ENCODE measurements around the gene OTULIN.

Gene OTULIN

GRCh38 chr5:14683906-14684455 is 19.5 kb downstream of the OTULIN start:
- Histone ChIP-seq H3K4me1 (ENCODE audit: control insufficient read depth, low read length) (peaks cover 41% of the 10 kb centered on the region), H3K9me2 (replicated peaks; ENCODE audit: control insufficient read depth, low read length) (no peaks in the 10 kb centered on the region), H3K27ac (ENCODE audit: low read depth, low read length) (peak overlapping the region; percentile 64), H3K4me2 (ENCODE audit: low read length) (peak overlapping the region; percentile 54; the same call in 1 of the 2 replicates), H3K36me3 (ENCODE audit: control insufficient read depth, low read length) (peaks cover 88% of the 10 kb centered on the region), H3K27me3 (ENCODE audit: control insufficient read depth, low read length) (no peaks in the 10 kb centered on the region), H4K20me1 (ENCODE audit: control insufficient read depth, insufficient read depth, low read depth, low read length) (no peaks in the 10 kb centered on the region; the same call in 1 of the 2 replicates), H3K9me3 (ENCODE audit: control insufficient read depth, insufficient read depth, low read length) (no peaks in the 10 kb centered on the region), H3F3A (ENCODE audit: control insufficient read depth, insufficient read depth) (peaks cover 16% of the 10 kb centered on the region), H3K4me3 (ENCODE audit: low read length) (no peak overlapping the region), H3K79me2 (ENCODE audit: control insufficient read depth, low read length) (peaks cover 47% of the 10 kb centered on the region)
- TF ChIP-seq CTCF (IDR thresholded peaks at IDR 0.05; ENCODE audit: low read depth, low read length, poor library complexity, severe bottlenecking) (no peak), EZH2phosphoT487 (IDR thresholded peaks at IDR 0.05; ENCODE audit: borderline replicate concordance, low read length) (no peak)

GRCh38 chr5:14684757-14685156 is 20.2 kb downstream of the OTULIN start:
- Histone ChIP-seq H3K36me3 (ENCODE audit: control insufficient read depth, low read length) (peaks cover 90% of the 10 kb centered on the region), H3K9me3 (ENCODE audit: control insufficient read depth, insufficient read depth, low read length) (no peaks in the 10 kb centered on the region), H3K79me2 (ENCODE audit: control insufficient read depth, low read length) (peaks cover 41% of the 10 kb centered on the region), H3F3A (ENCODE audit: control insufficient read depth, insufficient read depth) (peaks cover 16% of the 10 kb centered on the region), H3K27ac (ENCODE audit: low read depth, low read length) (peak overlapping the region; percentile 64), H3K4me2 (ENCODE audit: low read length) (peak overlapping the region; percentile 54), H4K20me1 (ENCODE audit: control insufficient read depth, insufficient read depth, low read depth, low read length) (no peaks in the 10 kb centered on the region; the same call in 1 of the 2 replicates), H3K9me2 (replicated peaks; ENCODE audit: control insufficient read depth, low read length) (no peaks in the 10 kb centered on the region), H3K4me3 (ENCODE audit: low read length) (no peak overlapping the region), H3K27me3 (ENCODE audit: control insufficient read depth, low read length) (no peaks in the 10 kb centered on the region), H3K4me1 (ENCODE audit: control insufficient read depth, low read length) (peaks cover 37% of the 10 kb centered on the region)
- TF ChIP-seq CTCF (IDR thresholded peaks at IDR 0.05; ENCODE audit: low read depth, low read length, poor library complexity, severe bottlenecking) (no peak), EZH2phosphoT487 (IDR thresholded peaks at IDR 0.05; ENCODE audit: borderline replicate concordance, low read length) (no peak)

DNA sequence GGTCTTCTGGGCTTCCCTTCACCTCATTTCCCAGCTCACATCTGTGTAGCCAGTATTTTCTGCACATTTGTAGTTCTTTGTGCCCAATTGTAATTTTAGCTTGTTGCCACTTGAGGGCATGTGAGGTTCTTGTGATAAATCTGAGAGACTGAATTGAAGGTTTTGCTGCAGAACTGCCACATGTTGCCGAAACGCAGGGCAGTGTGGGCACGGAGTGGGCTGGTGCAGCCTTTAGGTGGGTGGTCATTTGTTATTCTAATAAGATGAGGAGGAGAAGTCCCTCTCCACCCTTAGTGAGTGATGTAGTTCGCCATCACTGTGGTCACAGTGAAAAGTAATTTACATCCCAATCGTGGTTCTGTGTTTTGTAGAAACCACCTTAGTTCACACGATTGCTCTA is 21.2 kb downstream of the OTULIN start:
- Histone ChIP-seq H3K27me3 (ENCODE audit: control insufficient read depth, low read length) (no peaks in the 10 kb centered on the region), H3K36me3 (ENCODE audit: control insufficient read depth, low read length) (peaks cover 90% of the 10 kb centered on the region), H3K4me1 (ENCODE audit: control insufficient read depth, low read length) (peaks cover 35% of the 10 kb centered on the region), H4K20me1 (ENCODE audit: control insufficient read depth, insufficient read depth, low read depth, low read length) (no peaks in the 10 kb centered on the region; the same call in 1 of the 2 replicates), H3K9me3 (ENCODE audit: control insufficient read depth, insufficient read depth, low read length) (no peaks in the 10 kb centered on the region), H3K9me2 (replicated peaks; ENCODE audit: control insufficient read depth, low read length) (no peaks in the 10 kb centered on the region), H3K27ac (ENCODE audit: low read depth, low read length) (peak overlapping the region; percentile 64), H3K4me3 (ENCODE audit: low read length) (peak overlapping the region; percentile 46), H3F3A (ENCODE audit: control insufficient read depth, insufficient read depth) (peaks cover 16% of the 10 kb centered on the region), H3K4me2 (ENCODE audit: low read length) (peak overlapping the region; percentile 54), H3K79me2 (ENCODE audit: control insufficient read depth, low read length) (peaks cover 33% of the 10 kb centered on the region)
- TF ChIP-seq CTCF (IDR thresholded peaks at IDR 0.05; ENCODE audit: low read depth, low read length, poor library complexity, severe bottlenecking) = peak; percentile 59
- TF ChIP-seq EZH2phosphoT487 (IDR thresholded peaks at IDR 0.05; ENCODE audit: borderline replicate concordance, low read length) = no peak

All from DOHH2 (cell line).